ENCODE measurements around the gene CTDSP2. TPM values are rescaled to one million over a fixed set of nuclear protein-coding genes. Genes with fewer than 3 reads are reported as not detected.

CTDSP2 gene
- total and polyA plus RNA-seq, 7 donors: 85.3 to 183 (median 122) TPM

GRCh38 chr12:57813971-57814772 lies 32.4 kb downstream of the CTDSP2 start:
- Histone ChIP-seq H3K36me3 (peaks cover 0 to 40% (median 5%) of the 10 kb centered on the region in 4 donors), H3K9me3 (no peaks in the 10 kb centered on the region), H3K27me3 (no peaks in the 10 kb centered on the region), H3K4me1 (peaks cover 5 to 54% (median 35%) of the 10 kb centered on the region in 4 donors), H3K27ac (no peak overlapping the region), H3K4me3 (no peak overlapping the region)
- WGBS, 2 donors: 85% methylated on average over 17 of the region's 17 CpGs
- no peak for DNase-seq
- intact Hi-C loops (cut with DNase I): no loop called here
- TF ChIP-seq EP300 (IDR thresholded peaks at IDR 0.05) (no peak), POLR2A (IDR thresholded peaks at IDR 0.05) (no peak), POLR2AphosphoS5 (IDR thresholded peaks at IDR 0.05) (no peak)
- TF ChIP-seq, protein P1, sequence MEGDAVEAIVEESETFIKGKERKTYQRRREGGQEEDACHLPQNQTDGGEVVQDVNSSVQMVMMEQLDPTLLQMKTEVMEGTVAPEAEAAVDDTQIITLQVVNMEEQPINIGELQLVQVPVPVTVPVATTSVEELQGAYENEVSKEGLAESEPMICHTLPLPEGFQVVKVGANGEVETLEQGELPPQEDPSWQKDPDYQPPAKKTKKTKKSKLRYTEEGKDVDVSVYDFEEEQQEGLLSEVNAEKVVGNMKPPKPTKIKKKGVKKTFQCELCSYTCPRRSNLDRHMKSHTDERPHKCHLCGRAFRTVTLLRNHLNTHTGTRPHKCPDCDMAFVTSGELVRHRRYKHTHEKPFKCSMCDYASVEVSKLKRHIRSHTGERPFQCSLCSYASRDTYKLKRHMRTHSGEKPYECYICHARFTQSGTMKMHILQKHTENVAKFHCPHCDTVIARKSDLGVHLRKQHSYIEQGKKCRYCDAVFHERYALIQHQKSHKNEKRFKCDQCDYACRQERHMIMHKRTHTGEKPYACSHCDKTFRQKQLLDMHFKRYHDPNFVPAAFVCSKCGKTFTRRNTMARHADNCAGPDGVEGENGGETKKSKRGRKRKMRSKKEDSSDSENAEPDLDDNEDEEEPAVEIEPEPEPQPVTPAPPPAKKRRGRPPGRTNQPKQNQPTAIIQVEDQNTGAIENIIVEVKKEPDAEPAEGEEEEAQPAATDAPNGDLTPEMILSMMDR (IDR thresholded peaks at IDR 0.05): no peak

DNA sequence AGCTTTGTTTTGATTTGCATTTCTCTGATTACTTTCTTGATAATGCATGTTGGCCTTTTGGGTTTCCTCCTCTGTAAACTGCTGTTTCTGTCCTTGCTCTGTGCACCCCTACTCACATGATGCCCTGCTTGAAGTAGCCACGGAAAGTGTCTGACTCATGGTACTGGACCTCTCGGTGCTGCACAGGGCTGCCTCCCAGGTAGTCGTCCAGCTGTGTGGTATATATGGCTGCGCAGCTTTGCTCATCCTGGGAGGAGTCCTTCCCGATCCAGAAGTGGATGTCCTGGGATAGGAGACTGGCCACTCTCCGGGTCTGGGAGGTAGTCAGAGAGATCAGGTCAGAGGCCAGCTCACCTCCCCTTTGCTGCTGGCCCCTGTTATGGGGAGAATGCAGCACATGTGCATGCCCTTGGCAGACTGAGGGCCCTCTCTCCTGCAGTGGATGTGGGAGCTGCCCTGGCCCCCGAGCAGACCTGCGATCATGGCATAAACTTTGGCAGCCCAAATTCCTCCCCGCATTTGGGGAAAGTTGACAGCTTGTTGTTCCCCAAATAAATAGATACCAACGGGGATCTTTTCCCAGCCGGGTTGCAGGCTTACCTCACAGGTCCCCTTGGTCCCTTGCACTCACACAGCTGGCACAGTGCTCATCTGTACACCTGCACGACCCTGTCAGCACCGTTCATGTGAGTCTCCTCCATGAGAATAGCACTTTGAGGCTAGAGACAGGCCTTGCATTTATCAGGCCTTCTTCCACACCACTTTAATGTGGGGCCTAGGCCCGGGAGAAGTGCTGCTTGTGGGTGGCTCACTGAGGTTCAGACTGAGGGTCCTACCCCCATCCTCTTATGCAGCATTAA lies 33.2 kb downstream of the CTDSP2 start:
- H3K9me3 ChIP-seq: no peaks in the 10 kb centered on the region
- no peak for TF ChIP-seq POLR2A (IDR thresholded peaks at IDR 0.05)
- no peak for DNase-seq
- peaks cover 5 to 45% (median 29%) of the 10 kb centered on the region in 4 donors for H3K4me1 ChIP-seq
- H3K36me3 ChIP-seq: peaks cover 0 to 46% (median 11%) of the 10 kb centered on the region in 4 donors
- H3K27me3 ChIP-seq: no peaks in the 10 kb centered on the region
- H3K4me3 ChIP-seq: no peak overlapping the region
- 83 to 87% methylated on average over 14 of the region's 14 CpGs for WGBS, 2 donors
- H3K27ac ChIP-seq: no peak overlapping the region
- intact Hi-C loops (cut with DNase I): no loop called here

GRCh38 chr12:57811028-57811755 lies 35.3 kb downstream of the CTDSP2 start:
- Histone ChIP-seq H3K9me3 (no peaks in the 10 kb centered on the region), H3K27me3 (no peaks in the 10 kb centered on the region), H3K27ac (no peak overlapping the region), H3K36me3 (peaks cover 9 to 68% (median 22%) of the 10 kb centered on the region in 4 donors), H3K4me3 (no peak overlapping the region), H3K4me1 (peaks cover 0 to 29% (median 12%) of the 10 kb centered on the region in 4 donors)
- WGBS, 2 donors: 93 to 94% methylated on average over 10 of the region's 10 CpGs
- TF ChIP-seq, protein P1 (IDR thresholded peaks at IDR 0.05): no peak
- TF ChIP-seq POLR2A (IDR thresholded peaks at IDR 0.05) (no peak), POLR2AphosphoS5 (IDR thresholded peaks at IDR 0.05) (no peak), EP300 (IDR thresholded peaks at IDR 0.05) (no peak)
- no peak for DNase-seq
- intact Hi-C loops (cut with DNase I): no loop called here

- Histone ChIP-seq H3K27me3 (no peaks in the 10 kb centered on the region), H3K4me3 (no peak overlapping the region), H3K36me3 (peaks cover 9 to 73% (median 22%) of the 10 kb centered on the region in 4 donors), H3K9me3 (no peaks in the 10 kb centered on the region), H3K27ac (no peak overlapping the region), H3K4me1 (peaks cover 0 to 21% (median 5%) of the 10 kb centered on the region in 4 donors)
- DNase-seq: no peak
- 95 to 96% methylated on average over 5 of the region's 5 CpGs for WGBS, 2 donors
- TF ChIP-seq EP300 (IDR thresholded peaks at IDR 0.05): no peak
- no peak for TF ChIP-seq POLR2A (IDR thresholded peaks at IDR 0.05)
- no peak for TF ChIP-seq POLR2AphosphoS5 (IDR thresholded peaks at IDR 0.05)
- TF ChIP-seq, protein P1 (IDR thresholded peaks at IDR 0.05): no peak
- intact Hi-C loops (cut with DNase I): no loop called here
Measured at GRCh38 chr12:57810450-57810849, 36.1 kb downstream of the CTDSP2 start.

Data from sigmoid colon (tissue), 7 donors.